Measurements from ENCODE around the gene FAM234B.

DNA sequence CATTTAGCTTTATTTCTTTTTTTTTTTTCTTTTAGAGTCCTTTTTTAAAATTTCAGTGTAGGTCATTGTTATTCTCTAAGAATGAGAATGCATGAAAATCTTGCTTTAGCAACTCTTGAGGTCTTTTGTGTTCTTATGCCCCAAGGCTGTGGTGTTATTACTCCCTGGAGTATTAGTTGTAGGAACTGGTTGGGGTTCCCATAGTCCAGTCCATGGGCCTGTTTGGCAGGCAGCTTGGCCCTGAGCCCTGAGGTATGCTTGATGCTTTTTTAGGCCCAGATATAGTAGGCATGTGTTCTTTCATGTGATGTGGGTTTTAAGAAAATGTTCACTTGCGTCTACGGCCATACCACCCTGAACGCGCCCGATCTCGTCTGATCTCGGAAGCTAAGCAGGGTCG is 1.6 kb downstream of the FAM234B start:
- TF ChIP-seq CTCF (conservative IDR thresholded peaks at IDR 0.05; ENCODE audit: low read depth in 2 of 2) = no peak
- TF ChIP-seq EZH2phosphoT487 (IDR thresholded peaks at IDR 0.05; ENCODE audit: unreplicated experiment) = no peak
- TF ChIP-seq POLR2AphosphoS5 (IDR thresholded peaks at IDR 0.05; ENCODE audit: low read depth) = no peak
- TF ChIP-seq EZH2 (IDR thresholded peaks at IDR 0.05; ENCODE audit: low read depth, unreplicated experiment) = no peak
- TF ChIP-seq ZNF462 (CRISPR knock-in tag; IDR thresholded peaks at IDR 0.05) = no peak
- no peak for TF ChIP-seq JUNB (IDR thresholded peaks at IDR 0.05; ENCODE audit: unreplicated experiment)
- TF ChIP-seq, protein P1, sequence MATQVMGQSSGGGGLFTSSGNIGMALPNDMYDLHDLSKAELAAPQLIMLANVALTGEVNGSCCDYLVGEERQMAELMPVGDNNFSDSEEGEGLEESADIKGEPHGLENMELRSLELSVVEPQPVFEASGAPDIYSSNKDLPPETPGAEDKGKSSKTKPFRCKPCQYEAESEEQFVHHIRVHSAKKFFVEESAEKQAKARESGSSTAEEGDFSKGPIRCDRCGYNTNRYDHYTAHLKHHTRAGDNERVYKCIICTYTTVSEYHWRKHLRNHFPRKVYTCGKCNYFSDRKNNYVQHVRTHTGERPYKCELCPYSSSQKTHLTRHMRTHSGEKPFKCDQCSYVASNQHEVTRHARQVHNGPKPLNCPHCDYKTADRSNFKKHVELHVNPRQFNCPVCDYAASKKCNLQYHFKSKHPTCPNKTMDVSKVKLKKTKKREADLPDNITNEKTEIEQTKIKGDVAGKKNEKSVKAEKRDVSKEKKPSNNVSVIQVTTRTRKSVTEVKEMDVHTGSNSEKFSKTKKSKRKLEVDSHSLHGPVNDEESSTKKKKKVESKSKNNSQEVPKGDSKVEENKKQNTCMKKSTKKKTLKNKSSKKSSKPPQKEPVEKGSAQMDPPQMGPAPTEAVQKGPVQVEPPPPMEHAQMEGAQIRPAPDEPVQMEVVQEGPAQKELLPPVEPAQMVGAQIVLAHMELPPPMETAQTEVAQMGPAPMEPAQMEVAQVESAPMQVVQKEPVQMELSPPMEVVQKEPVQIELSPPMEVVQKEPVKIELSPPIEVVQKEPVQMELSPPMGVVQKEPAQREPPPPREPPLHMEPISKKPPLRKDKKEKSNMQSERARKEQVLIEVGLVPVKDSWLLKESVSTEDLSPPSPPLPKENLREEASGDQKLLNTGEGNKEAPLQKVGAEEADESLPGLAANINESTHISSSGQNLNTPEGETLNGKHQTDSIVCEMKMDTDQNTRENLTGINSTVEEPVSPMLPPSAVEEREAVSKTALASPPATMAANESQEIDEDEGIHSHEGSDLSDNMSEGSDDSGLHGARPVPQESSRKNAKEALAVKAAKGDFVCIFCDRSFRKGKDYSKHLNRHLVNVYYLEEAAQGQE (IDR thresholded peaks at IDR 0.05; ENCODE audit: unreplicated experiment) = no peak
- TF ChIP-seq CREB1 (CRISPR knock-in tag; IDR thresholded peaks at IDR 0.05; ENCODE audit: low read depth) = no peak
- no peak for TF ChIP-seq ZNF331 (CRISPR knock-in tag; IDR thresholded peaks at IDR 0.05; ENCODE audit: low read depth)
- no peak for TF ChIP-seq NANOG (IDR thresholded peaks at IDR 0.05; ENCODE audit: borderline replicate concordance)

Measured in GM23338 (cell line).